SK-N-SH treated with all-trans-retinoic acid at 6 μM for 48 hours (cell line): ENCODE measurements around the gene PHF21B.

Experiments used
- ATAC-seq: fragments of 200-7000 bp; cut with Tn5 transposase; 3 replicates; pipeline ENCODE4 v1.9.1; 2020; ENCODE audit warnings: mild to moderate bottlenecking, moderate library complexity
- ARNTL ChIP-seq: fragments of 450-650 bp; formaldehyde crosslinking; IDR thresholded peaks from 2 replicates; pipeline ENCODE4 v1.5.0; 2020; ENCODE audit warnings: low read depth, mild to moderate bottlenecking, moderate library complexity, borderline replicate concordance
- BACH2 ChIP-seq: fragments of 250-450 bp; sonication (Bioruptor Pico); IDR thresholded peaks from 2 replicates; pipeline ENCODE4 v1.9.0; 2021; ENCODE audit warnings: mild to moderate bottlenecking, borderline replicate concordance
- CSDC2 ChIP-seq: fragments of 250-450 bp; sonication (Bioruptor Pico); IDR thresholded peaks from 2 replicates; pipeline ENCODE4 v1.5.0; 2020; ENCODE audit warnings: mild to moderate bottlenecking, moderate library complexity
- GLIS3 ChIP-seq: fragments of 250-450 bp; sonication (Bioruptor Pico); IDR thresholded peaks from 2 replicates; pipeline ENCODE4 v1.5.0; 2020; ENCODE audit warnings: mild to moderate bottlenecking, moderate library complexity
- ISL1 ChIP-seq: fragments of 250-450 bp; sonication (Bioruptor Pico); IDR thresholded peaks from 2 replicates; pipeline ENCODE4 v2.1.2; 2022; ENCODE audit warnings: mild to moderate bottlenecking, moderate library complexity
- OSR1 ChIP-seq: fragments of 250-450 bp; sonication (Bioruptor Pico); IDR thresholded peaks from 2 replicates; pipeline ENCODE4 v1.8.0; 2022; ENCODE audit warnings: moderate library complexity, mild to moderate bottlenecking, inconsistent platforms
- PPARA ChIP-seq: fragments of 250-450 bp; sonication (Bioruptor Pico); IDR thresholded peaks from 2 replicates; pipeline ENCODE4 v1.5.0; 2020; ENCODE audit warnings: mild to moderate bottlenecking, borderline replicate concordance
- RARB ChIP-seq: fragments of 250-450 bp; sonication (Bioruptor Pico); IDR thresholded peaks from 2 replicates; pipeline ENCODE4 v1.8.0; 2021; ENCODE audit warnings: mild to moderate bottlenecking, moderate library complexity
- TCF4 ChIP-seq: fragments of 250-450 bp; sonication (Bioruptor Pico); IDR thresholded peaks from 2 replicates; pipeline ENCODE4 v1.8.0; 2021; ENCODE audit warnings: mild to moderate bottlenecking, moderate library complexity, borderline replicate concordance
- TOX ChIP-seq: fragments of 250-450 bp; sonication (Bioruptor Pico); IDR thresholded peaks from 2 replicates; pipeline ENCODE4 v1.8.0; 2021; ENCODE audit warnings: mild to moderate bottlenecking, moderate library complexity, borderline replicate concordance
- ZC3H10 ChIP-seq: fragments of 250-450 bp; sonication (Bioruptor Pico); IDR thresholded peaks from 2 replicates; pipeline ENCODE4 v1.5.1; 2021; ENCODE audit warnings: mild to moderate bottlenecking, moderate library complexity
- ZFP30 ChIP-seq: fragments of 450-650 bp; formaldehyde crosslinking; IDR thresholded peaks from 2 replicates; pipeline ENCODE4 v1.5.0; 2022; ENCODE audit warnings: mild to moderate bottlenecking, moderate library complexity
- ZNF565 ChIP-seq: fragments of 450-650 bp; formaldehyde crosslinking; conservative IDR thresholded peaks from 2 replicates; pipeline ENCODE4 v1.5.0; 2020; ENCODE audit warnings: low read depth, mild to moderate bottlenecking, moderate library complexity
- ZNF70 ChIP-seq: fragments of 450-650 bp; formaldehyde crosslinking; IDR thresholded peaks from 2 replicates; pipeline ENCODE4 v1.5.0; 2020; ENCODE audit warnings: mild to moderate bottlenecking, moderate library complexity
- ZNF8 ChIP-seq: fragments of 450-650 bp; formaldehyde crosslinking; IDR thresholded peaks from 2 replicates; pipeline ENCODE4 v1.5.0; 2020; ENCODE audit warnings: mild to moderate bottlenecking, moderate library complexity
- TF ChIP-seq, protein P1 (sequence below): fragments of 250-450 bp; sonication (Bioruptor Pico); IDR thresholded peaks from 2 replicates; pipeline ENCODE4 v1.5.1; 2021; ENCODE audit warnings: mild to moderate bottlenecking, moderate library complexity
- TF ChIP-seq, protein P2 (sequence below): fragments of 250-450 bp; sonication (Bioruptor Pico); IDR thresholded peaks from 2 replicates; pipeline ENCODE4 v1.5.0; 2020; ENCODE audit warnings: mild to moderate bottlenecking, moderate library complexity
- TF ChIP-seq, protein P3 (sequence below): fragments of 250-450 bp; sonication (Bioruptor Pico); IDR thresholded peaks from 2 replicates; pipeline ENCODE4 v1.8.0; 2020; ENCODE audit warnings: mild to moderate bottlenecking, moderate library complexity, borderline replicate concordance
- TF ChIP-seq, protein P4 (sequence below): fragments of 250-450 bp; sonication (Bioruptor Pico); IDR thresholded peaks from 2 replicates; pipeline ENCODE4 v1.8.0; 2021; ENCODE audit warnings: low read depth, mild to moderate bottlenecking, moderate library complexity, borderline replicate concordance

PHF21B gene

DNA sequence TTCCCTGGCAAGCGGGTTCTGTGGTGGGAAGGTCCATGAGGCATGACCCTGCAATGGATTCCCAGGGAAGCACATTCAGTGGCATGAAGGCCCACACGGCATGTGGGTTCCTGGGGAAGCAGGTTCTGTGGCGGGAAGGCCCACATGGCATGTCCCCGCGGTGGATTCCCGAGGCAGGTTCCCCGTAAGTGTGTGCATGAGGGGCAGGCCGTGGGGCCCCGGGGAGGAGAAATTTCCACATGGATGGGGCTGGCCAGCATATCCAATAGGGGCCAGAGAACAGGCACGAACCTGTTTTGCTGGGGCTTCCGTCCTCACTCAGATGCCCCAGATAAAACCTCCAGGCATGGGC lies 83.7 kb downstream of the PHF21B start (continued):
- TF ChIP-seq, protein P1, sequence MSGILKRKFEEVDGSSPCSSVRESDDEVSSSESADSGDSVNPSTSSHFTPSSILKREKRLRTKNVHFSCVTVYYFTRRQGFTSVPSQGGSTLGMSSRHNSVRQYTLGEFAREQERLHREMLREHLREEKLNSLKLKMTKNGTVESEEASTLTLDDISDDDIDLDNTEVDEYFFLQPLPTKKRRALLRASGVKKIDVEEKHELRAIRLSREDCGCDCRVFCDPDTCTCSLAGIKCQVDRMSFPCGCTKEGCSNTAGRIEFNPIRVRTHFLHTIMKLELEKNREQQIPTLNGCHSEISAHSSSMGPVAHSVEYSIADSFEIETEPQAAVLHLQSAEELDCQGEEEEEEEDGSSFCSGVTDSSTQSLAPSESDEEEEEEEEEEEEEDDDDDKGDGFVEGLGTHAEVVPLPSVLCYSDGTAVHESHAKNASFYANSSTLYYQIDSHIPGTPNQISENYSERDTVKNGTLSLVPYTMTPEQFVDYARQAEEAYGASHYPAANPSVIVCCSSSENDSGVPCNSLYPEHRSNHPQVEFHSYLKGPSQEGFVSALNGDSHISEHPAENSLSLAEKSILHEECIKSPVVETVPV, result no peak
- TF ChIP-seq GLIS3 (CRISPR knock-in tag), result no peak
- TF ChIP-seq, protein P2, sequence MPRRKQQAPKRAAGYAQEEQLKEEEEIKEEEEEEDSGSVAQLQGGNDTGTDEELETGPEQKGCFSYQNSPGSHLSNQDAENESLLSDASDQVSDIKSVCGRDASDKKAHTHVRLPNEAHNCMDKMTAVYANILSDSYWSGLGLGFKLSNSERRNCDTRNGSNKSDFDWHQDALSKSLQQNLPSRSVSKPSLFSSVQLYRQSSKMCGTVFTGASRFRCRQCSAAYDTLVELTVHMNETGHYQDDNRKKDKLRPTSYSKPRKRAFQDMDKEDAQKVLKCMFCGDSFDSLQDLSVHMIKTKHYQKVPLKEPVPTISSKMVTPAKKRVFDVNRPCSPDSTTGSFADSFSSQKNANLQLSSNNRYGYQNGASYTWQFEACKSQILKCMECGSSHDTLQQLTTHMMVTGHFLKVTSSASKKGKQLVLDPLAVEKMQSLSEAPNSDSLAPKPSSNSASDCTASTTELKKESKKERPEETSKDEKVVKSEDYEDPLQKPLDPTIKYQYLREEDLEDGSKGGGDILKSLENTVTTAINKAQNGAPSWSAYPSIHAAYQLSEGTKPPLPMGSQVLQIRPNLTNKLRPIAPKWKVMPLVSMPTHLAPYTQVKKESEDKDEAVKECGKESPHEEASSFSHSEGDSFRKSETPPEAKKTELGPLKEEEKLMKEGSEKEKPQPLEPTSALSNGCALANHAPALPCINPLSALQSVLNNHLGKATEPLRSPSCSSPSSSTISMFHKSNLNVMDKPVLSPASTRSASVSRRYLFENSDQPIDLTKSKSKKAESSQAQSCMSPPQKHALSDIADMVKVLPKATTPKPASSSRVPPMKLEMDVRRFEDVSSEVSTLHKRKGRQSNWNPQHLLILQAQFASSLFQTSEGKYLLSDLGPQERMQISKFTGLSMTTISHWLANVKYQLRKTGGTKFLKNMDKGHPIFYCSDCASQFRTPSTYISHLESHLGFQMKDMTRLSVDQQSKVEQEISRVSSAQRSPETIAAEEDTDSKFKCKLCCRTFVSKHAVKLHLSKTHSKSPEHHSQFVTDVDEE, result no peak

DNA sequence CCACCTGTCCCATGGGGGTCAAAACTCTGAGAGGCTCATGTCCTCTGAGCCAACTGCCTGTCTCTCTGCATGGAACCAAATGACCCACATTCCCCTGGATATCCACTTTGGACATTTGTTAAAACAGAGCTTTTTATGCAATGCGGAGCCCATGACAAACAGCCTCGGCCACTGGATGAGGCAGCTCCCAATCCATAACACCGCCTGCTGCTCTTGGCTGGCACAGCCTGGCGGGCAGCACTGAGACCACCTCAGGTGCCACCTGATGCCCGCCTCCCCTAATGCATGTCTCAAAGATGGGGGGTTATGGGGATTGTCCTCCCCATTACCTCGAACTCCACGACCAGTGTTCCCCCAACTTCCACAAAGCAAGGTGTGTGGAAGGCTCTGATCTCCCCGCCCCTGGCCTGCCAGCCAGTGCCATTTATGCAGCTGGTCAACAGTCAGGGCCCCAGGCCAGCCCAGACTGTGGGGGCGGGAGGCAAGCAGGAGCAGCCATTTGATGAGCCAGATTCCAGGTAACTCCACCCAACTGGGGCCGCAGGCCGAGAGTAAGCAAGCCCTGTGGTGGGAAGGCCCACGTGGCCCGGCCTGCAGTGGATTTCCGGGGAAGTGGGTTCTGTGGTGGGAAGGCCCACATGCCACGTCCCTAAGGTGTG lies 84.2 kb downstream of the PHF21B start:
- no peak for ATAC-seq
- TF ChIP-seq, protein P3, sequence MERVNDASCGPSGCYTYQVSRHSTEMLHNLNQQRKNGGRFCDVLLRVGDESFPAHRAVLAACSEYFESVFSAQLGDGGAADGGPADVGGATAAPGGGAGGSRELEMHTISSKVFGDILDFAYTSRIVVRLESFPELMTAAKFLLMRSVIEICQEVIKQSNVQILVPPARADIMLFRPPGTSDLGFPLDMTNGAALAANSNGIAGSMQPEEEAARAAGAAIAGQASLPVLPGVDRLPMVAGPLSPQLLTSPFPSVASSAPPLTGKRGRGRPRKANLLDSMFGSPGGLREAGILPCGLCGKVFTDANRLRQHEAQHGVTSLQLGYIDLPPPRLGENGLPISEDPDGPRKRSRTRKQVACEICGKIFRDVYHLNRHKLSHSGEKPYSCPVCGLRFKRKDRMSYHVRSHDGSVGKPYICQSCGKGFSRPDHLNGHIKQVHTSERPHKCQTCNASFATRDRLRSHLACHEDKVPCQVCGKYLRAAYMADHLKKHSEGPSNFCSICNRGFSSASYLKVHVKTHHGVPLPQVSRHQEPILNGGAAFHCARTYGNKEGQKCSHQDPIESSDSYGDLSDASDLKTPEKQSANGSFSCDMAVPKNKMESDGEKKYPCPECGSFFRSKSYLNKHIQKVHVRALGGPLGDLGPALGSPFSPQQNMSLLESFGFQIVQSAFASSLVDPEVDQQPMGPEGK (CRISPR knock-in tag), result no peak
- TF ChIP-seq, protein P2, result no peak
- TF ChIP-seq OSR1 (no peak), CSDC2 (CRISPR knock-in tag) (no peak), RARB (CRISPR knock-in tag) (no peak)
- TF ChIP-seq, protein P4, sequence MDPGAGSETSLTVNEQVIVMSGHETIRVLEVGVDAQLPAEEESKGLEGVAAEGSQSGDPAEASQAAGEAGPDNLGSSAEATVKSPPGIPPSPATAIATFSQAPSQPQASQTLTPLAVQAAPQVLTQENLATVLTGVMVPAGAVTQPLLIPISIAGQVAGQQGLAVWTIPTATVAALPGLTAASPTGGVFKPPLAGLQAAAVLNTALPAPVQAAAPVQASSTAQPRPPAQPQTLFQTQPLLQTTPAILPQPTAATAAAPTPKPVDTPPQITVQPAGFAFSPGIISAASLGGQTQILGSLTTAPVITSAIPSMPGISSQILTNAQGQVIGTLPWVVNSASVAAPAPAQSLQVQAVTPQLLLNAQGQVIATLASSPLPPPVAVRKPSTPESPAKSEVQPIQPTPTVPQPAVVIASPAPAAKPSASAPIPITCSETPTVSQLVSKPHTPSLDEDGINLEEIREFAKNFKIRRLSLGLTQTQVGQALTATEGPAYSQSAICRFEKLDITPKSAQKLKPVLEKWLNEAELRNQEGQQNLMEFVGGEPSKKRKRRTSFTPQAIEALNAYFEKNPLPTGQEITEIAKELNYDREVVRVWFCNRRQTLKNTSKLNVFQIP (CRISPR knock-in tag), result no peak
- TF ChIP-seq, all 23 proteins: peak for 0

DNA sequence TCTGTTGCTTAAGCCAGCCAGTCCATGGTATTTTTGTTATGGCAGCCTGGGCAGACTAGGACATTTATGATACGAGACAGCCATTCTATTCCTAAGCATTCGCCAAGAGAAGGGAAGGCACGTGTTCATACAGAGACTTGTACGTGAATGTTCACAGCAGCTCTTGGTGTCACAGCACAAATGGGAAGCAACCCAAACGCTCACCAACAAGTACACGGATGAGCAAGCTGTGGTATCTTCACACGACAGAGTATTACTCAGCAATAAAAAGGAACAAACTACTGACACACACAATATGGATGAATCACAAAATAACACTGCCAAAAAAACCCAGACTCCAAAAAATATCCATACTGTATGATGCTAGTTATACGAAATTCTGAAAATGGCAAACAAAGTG lies 85.1 kb downstream of the PHF21B start:
- TF ChIP-seq ZFP30 (CRISPR knock-in tag), result no peak
- TF ChIP-seq ZNF70 (CRISPR knock-in tag), result no peak
- TF ChIP-seq ISL1 (CRISPR knock-in tag), result no peak
- TF ChIP-seq ARNTL, result no peak
- TF ChIP-seq TOX (CRISPR knock-in tag), result no peak
- TF ChIP-seq ZNF8, result no peak
- TF ChIP-seq OSR1, result no peak
- TF ChIP-seq CSDC2 (CRISPR knock-in tag), result no peak
- TF ChIP-seq, protein P3 (CRISPR knock-in tag), result no peak
- ATAC-seq, result no peak

DNA sequence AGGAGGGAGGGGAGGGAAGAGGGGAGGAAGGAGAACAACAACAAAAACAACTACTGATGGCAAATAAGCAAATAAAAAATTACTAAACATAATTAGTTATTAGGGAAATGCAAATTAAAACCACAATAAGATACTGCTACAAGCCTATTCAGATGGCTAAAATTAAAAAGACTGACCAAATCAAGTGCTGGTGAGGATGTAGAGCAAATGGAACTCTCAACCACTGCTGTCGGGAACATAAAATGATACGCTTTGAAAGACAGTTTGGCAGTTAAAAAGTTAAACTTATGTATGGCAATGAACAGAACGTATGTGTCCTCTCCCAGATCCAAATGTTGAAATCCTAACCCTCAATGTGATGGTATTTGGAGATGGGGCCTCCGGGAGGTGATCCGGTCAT lies 85.7 kb downstream of the PHF21B start:
- no peak for ATAC-seq
- TF ChIP-seq ZNF565 (CRISPR knock-in tag), result no peak
- no peak for TF ChIP-seq PPARA (CRISPR knock-in tag)
- no peak for TF ChIP-seq TCF4
- TF ChIP-seq ISL1 (CRISPR knock-in tag), result no peak
- TF ChIP-seq BACH2 (CRISPR knock-in tag), result no peak
- TF ChIP-seq ZC3H10, result no peak
- TF ChIP-seq OSR1, result no peak
- TF ChIP-seq, protein P4 (CRISPR knock-in tag), result no peak
- TF ChIP-seq ZFP30 (CRISPR knock-in tag), result no peak
- TF ChIP-seq, protein P3 (CRISPR knock-in tag), result no peak
- TF ChIP-seq GLIS3 (CRISPR knock-in tag), result no peak
